ENCODE measurements around the gene ANKRD40CL.
A peak's percentile ranks its signal among the peaks of the same experiment; 100 is the strongest.
"Not testable (repeated sequence)": the region's sequence is repeated elsewhere in the genome, so short reads cannot be mapped to it uniquely, and the experiment has no call there.

Gene ANKRD40CL

GRCh38 chr17:50758524-50758923 is 8.8 kb downstream of the ANKRD40CL start:
- DNase-seq = no peak

- DNase-seq = no peak
Measured at GRCh38 chr17:50754521-50754920, 12.8 kb downstream of the ANKRD40CL start.

GRCh38 chr17:50749245-50749644 is 18.1 kb downstream of the ANKRD40CL start:
- no peak for DNase-seq

GRCh38 chr17:50745631-50746030 is 21.7 kb downstream of the ANKRD40CL start:
- no peak for DNase-seq

GRCh38 chr17:50739098-50739497 is 28.2 kb downstream of the ANKRD40CL start:
- DNase-seq = no peak

GRCh38 chr17:50737118-50737698 is 30.1 kb downstream of the ANKRD40CL start:
- DNase-seq = peak; percentile 30

GRCh38 chr17:50735287-50735686 is 32.0 kb downstream of the ANKRD40CL start:
- DNase-seq = no peak

- DNase-seq = no peak
Measured at GRCh38 chr17:50731575-50732460, 35.5 kb downstream of the ANKRD40CL start.

GRCh38 chr17:50728881-50729765 is 38.2 kb downstream of the ANKRD40CL start:
- DNase-seq = no peak

- no peak for DNase-seq
Measured at GRCh38 chr17:50728112-50728429, 39.2 kb downstream of the ANKRD40CL start.

- DNase-seq = no peak
Measured at GRCh38 chr17:50725769-50726655, 41.3 kb downstream of the ANKRD40CL start.

- not testable (repeated sequence) for DNase-seq
Measured at GRCh38 chr17:50724622-50725021, 42.7 kb downstream of the ANKRD40CL start.

GRCh38 chr17:50722746-50723145 is 44.6 kb downstream of the ANKRD40CL start:
- no peak for DNase-seq

- no peak for DNase-seq
Measured at GRCh38 chr17:50721194-50722010, 45.9 kb downstream of the ANKRD40CL start.

- no peak for DNase-seq
Measured at GRCh38 chr17:50719924-50720794, 47.2 kb downstream of the ANKRD40CL start.

- peak; percentile 95 for DNase-seq
Measured at GRCh38 chr17:50719144-50719923, 48.0 kb downstream of the ANKRD40CL start, which contains the start of gene LUC7L3. Gene LUC7L3, plus strand, starts transcription at chr17:50719603. Its CDS starts 130 bp downstream, at chr17:50719733.

- no peak for DNase-seq
Measured at GRCh38 chr17:50715471-50715870, 51.8 kb downstream of the ANKRD40CL start.

GRCh38 chr17:50712641-50713040 is 54.7 kb downstream of the ANKRD40CL start:
- DNase-seq = no peak
